ENCODE measurements around the gene SLC7A4.

DNA sequence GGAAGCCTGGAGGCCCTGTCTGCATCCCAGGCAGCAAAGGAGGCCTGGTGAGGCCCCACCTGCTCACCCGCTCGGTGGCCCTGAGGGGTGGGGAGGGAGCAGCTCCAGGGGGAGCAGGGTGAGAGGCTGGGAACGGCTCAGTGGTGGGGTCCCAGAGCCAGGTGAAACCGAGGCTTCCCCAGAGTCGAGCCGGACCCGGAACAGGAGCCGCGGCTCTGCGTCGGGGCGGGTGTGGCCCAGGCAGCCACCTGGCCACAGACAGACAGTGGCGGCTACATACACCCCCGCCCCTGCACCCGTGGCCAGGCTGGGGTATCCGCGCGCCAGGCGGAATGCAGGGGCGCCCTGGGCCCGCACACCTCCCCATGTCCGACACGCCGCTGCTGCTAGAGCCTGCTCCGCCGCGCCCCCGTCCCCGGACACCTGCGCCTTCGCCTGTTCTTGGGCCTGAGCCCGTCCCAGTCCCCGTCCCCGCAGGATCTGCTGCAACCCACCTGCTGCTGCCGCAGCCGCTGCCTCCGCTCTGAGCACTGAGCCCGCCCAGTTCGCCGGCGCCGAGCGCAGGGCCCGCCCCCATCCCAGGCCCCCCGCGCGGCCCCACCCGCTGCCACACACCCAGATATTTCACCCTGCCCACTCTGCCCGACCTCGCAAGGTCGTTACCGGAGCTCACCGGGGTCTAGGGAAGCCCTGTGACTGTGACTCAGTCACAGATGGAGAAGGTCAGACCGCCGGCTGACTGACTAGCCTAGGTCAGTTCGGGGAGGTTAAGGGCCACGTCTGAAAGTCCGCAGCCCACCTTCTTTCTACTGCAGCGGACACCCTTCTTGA, at the start of gene SLC7A4:
- TF ChIP-seq CHD2 (IDR thresholded peaks at IDR 0.05; ENCODE audit: low read length), result no peak
- no peak for TF ChIP-seq HDAC6 (IDR thresholded peaks at IDR 0.05; ENCODE audit: low read depth, low read length)
- TF ChIP-seq, protein P1, sequence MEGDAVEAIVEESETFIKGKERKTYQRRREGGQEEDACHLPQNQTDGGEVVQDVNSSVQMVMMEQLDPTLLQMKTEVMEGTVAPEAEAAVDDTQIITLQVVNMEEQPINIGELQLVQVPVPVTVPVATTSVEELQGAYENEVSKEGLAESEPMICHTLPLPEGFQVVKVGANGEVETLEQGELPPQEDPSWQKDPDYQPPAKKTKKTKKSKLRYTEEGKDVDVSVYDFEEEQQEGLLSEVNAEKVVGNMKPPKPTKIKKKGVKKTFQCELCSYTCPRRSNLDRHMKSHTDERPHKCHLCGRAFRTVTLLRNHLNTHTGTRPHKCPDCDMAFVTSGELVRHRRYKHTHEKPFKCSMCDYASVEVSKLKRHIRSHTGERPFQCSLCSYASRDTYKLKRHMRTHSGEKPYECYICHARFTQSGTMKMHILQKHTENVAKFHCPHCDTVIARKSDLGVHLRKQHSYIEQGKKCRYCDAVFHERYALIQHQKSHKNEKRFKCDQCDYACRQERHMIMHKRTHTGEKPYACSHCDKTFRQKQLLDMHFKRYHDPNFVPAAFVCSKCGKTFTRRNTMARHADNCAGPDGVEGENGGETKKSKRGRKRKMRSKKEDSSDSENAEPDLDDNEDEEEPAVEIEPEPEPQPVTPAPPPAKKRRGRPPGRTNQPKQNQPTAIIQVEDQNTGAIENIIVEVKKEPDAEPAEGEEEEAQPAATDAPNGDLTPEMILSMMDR (IDR thresholded peaks at IDR 0.05; ENCODE audit: control extremely low read depth in 1 of 3, insufficient read depth in 1 of 3, low read depth in 1 of 3, low read length in 3 of 3), result no peak
- TF ChIP-seq RXRA (IDR thresholded peaks at IDR 0.05; ENCODE audit: insufficient read depth, low read depth, low read length), result no peak
- TF ChIP-seq SIX5 (IDR thresholded peaks at IDR 0.05; ENCODE audit: low read depth, low read length), result no peak
- no peak for TF ChIP-seq GABPA (IDR thresholded peaks at IDR 0.05; ENCODE audit: borderline replicate concordance, insufficient read depth, low read length)
- TF ChIP-seq YY1 (IDR thresholded peaks at IDR 0.05; ENCODE audit: low read depth, low read length), result no peak
- TF ChIP-seq POLR2AphosphoS5 (IDR thresholded peaks at IDR 0.05; ENCODE audit: low read depth, low read length), result no peak
- no peak for TF ChIP-seq RFX5 (IDR thresholded peaks at IDR 0.05; ENCODE audit: borderline replicate concordance, low read depth, low read length)
- TF ChIP-seq EP300 (IDR thresholded peaks at IDR 0.05; ENCODE audit: borderline replicate concordance in 1 of 2, low read depth in 2 of 2, low read length in 2 of 2), result no peak
- TF ChIP-seq NRF1 (IDR thresholded peaks at IDR 0.05; ENCODE audit: low read depth, low read length), result no peak
- TF ChIP-seq, protein P2, sequence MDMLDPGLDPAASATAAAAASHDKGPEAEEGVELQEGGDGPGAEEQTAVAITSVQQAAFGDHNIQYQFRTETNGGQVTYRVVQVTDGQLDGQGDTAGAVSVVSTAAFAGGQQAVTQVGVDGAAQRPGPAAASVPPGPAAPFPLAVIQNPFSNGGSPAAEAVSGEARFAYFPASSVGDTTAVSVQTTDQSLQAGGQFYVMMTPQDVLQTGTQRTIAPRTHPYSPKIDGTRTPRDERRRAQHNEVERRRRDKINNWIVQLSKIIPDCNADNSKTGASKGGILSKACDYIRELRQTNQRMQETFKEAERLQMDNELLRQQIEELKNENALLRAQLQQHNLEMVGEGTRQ (IDR thresholded peaks at IDR 0.05; ENCODE audit: low read length), result no peak
- no peak for TF ChIP-seq NANOG (IDR thresholded peaks at IDR 0.05; ENCODE audit: insufficient read depth, low read depth, low read length, poor library complexity, severe bottlenecking)

Measured in H1 (cell line).